HG03565 (cell line): ENCODE data around the gene DYNAP.

ENCODE experiments used
- ATAC-seq: cut with Tn5 transposase; IDR thresholded peaks from one replicate; pipeline ENCODE4 v1.9.1; 2021; ENCODE audit warnings: mild to moderate bottlenecking, moderate library complexity; ENCODE audit not compliant: unreplicated experiment

DYNAP gene

GRCh38 chr18:54630963-54631362 is 39.9 kb downstream of the DYNAP start:
- no peak for ATAC-seq

GRCh38 chr18:54636217-54636616 is 45.2 kb downstream of the DYNAP start:
- no peak for ATAC-seq

GRCh38 chr18:54641734-54642133 is 50.7 kb downstream of the DYNAP start:
- no peak for ATAC-seq

GRCh38 chr18:54647176-54647575 is 56.1 kb downstream of the DYNAP start:
- ATAC-seq: no peak
